Ishikawa (cell line): ENCODE results near the gene NHLH1.

Experiments used
- CEBPB ChIP-seq: IDR thresholded peaks from 2 replicates; pipeline ENCODE4 v1.6.1; 2012
- CREB1 ChIP-seq: IDR thresholded peaks from 2 replicates; pipeline ENCODE4 v1.6.1; 2012; ENCODE audit warnings: low read depth
- EGR1 ChIP-seq: IDR thresholded peaks from 2 replicates; pipeline ENCODE4 v1.6.1; 2012
- EP300 ChIP-seq: IDR thresholded peaks from 2 replicates; pipeline ENCODE4 v1.6.1; 2012; ENCODE audit warnings: borderline replicate concordance
- FOXM1 ChIP-seq: IDR thresholded peaks from 2 replicates; pipeline ENCODE4 v1.6.1; 2012; ENCODE audit warnings: low read depth, borderline replicate concordance
- NFIC ChIP-seq: IDR thresholded peaks from 2 replicates; pipeline ENCODE4 v1.6.1; 2012
- RAD21 ChIP-seq: IDR thresholded peaks from 2 replicates; pipeline ENCODE4 v1.6.1; 2012; ENCODE audit warnings: low read depth
- REST ChIP-seq: IDR thresholded peaks from 2 replicates; pipeline ENCODE4 v1.6.1; 2012; ENCODE audit warnings: low read depth, mild to moderate bottlenecking
- TAF1 ChIP-seq: IDR thresholded peaks from 2 replicates; pipeline ENCODE4 v1.6.1; 2012; ENCODE audit warnings: low read depth, mild to moderate bottlenecking
- TCF12 ChIP-seq: IDR thresholded peaks from 2 replicates; pipeline ENCODE4 v1.6.1; 2012; ENCODE audit warnings: low read depth
- TEAD4 ChIP-seq: IDR thresholded peaks from 2 replicates; pipeline ENCODE4 v1.6.1; 2012
- YY1 ChIP-seq: IDR thresholded peaks from 2 replicates; pipeline ENCODE4 v1.6.1; 2012; ENCODE audit warnings: low read depth
- ZBTB7A ChIP-seq: IDR thresholded peaks from 2 replicates; pipeline ENCODE4 v1.6.1; 2012; ENCODE audit warnings: low read depth
- TF ChIP-seq, protein P1 (sequence below): IDR thresholded peaks from 2 replicates; pipeline ENCODE4 v1.6.1; 2012
- TF ChIP-seq, protein P2 (sequence below): IDR thresholded peaks from 2 replicates; pipeline ENCODE4 v1.6.1; 2012

The NHLH1 gene

GRCh38 chr1:160369087-160369486 is 2.2 kb downstream of the NHLH1 start:
- TF ChIP-seq CEBPB (no peak), FOXM1 (no peak), NFIC (no peak), RAD21 (no peak)

DNA sequence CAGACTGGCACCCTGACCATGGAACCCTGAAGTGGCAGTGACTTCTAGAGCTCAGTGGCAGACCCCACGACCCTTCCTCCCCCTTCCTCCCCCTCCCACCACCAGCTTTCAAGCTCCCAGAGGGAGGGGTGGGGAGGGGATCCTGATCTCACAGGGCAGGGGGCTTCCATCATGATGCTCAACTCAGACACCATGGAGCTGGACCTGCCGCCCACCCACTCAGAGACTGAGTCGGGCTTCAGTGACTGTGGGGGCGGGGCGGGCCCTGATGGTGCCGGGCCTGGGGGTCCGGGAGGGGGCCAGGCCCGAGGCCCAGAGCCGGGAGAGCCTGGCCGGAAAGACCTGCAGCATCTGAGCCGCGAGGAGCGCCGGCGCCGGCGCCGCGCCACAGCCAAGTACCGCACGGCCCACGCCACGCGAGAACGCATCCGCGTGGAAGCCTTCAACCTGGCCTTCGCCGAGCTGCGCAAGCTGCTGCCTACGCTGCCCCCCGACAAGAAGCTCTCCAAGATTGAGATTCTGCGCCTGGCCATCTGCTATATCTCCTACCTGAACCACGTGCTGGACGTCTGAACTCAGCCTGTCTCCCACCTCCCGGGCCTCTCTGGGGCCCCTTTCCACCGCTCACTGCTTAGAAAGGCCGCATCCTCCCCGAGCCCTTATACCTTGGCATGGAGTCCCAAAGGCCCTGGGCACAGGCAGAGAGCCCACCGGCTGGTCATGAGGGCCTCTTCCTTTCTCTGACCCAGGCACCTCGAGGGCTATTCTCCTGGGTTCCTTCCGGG is 3.9 kb downstream of the NHLH1 start:
- TF ChIP-seq EP300: no peak
- no peak for TF ChIP-seq NFIC
- no peak for TF ChIP-seq FOXM1
- TF ChIP-seq CEBPB: no peak
- TF ChIP-seq TEAD4: no peak

- TF ChIP-seq EP300: no peak
- no peak for TF ChIP-seq ZBTB7A
- TF ChIP-seq, protein P1, sequence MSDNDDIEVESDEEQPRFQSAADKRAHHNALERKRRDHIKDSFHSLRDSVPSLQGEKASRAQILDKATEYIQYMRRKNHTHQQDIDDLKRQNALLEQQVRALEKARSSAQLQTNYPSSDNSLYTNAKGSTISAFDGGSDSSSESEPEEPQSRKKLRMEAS: no peak
- no peak for TF ChIP-seq FOXM1
Measured at GRCh38 chr1:160371346-160371631, 4.4 kb downstream of the NHLH1 start.

DNA sequence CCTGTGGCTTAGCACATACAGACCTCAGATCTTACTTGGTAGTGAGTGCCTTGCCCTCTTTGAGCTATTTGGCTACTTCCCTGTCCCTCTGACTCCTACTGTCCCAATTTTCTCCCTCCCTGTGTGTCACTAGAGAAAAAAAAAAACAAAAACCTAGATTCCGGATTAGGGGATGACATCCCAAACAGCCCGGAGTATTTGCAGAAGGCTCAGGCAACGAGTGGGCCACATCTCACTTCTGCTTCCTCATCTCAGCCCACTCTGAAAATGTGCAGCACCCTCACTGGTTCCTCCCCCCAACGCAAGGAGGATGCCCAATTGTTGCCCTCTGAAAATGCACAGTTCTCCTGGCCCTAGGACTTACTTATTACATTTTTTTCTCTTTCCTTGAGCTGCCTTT is 4.9 kb downstream of the NHLH1 start:
- TF ChIP-seq EGR1 (no peak), EP300 (no peak), TEAD4 (no peak), FOXM1 (no peak), NFIC (no peak), TAF1 (no peak)
- TF ChIP-seq, protein P1: no peak

DNA sequence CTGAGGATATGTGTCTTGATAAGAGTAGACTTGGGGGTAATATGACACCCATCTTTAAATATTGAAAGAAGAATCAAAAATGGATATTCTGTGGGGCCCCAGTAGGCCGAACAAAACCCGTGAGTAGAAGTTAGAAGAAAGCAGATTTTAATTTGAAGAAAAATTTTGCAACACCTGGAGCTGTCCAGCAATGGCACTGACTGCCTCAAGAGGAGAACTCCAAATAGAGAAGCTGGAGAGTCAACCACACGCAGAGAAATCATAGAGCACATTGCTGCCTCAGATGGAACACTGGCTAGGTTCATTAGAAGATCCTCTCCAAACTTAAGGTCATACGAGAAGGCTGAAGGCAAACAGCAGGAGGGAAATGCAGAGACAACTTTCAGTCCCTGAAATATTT is 6.8 kb downstream of the NHLH1 start:
- TF ChIP-seq EGR1 (no peak), CEBPB (peak; percentile 65; the same call in 1 of the 2 replicates), REST (peak; percentile 78)
- TF ChIP-seq, protein P1: no peak

- TF ChIP-seq TEAD4 (no peak), NFIC (no peak), TAF1 (no peak), EP300 (no peak), ZBTB7A (no peak), FOXM1 (no peak), CEBPB (no peak), RAD21 (no peak)
Measured at GRCh38 chr1:160374306-160375110, 7.6 kb downstream of the NHLH1 start.

DNA sequence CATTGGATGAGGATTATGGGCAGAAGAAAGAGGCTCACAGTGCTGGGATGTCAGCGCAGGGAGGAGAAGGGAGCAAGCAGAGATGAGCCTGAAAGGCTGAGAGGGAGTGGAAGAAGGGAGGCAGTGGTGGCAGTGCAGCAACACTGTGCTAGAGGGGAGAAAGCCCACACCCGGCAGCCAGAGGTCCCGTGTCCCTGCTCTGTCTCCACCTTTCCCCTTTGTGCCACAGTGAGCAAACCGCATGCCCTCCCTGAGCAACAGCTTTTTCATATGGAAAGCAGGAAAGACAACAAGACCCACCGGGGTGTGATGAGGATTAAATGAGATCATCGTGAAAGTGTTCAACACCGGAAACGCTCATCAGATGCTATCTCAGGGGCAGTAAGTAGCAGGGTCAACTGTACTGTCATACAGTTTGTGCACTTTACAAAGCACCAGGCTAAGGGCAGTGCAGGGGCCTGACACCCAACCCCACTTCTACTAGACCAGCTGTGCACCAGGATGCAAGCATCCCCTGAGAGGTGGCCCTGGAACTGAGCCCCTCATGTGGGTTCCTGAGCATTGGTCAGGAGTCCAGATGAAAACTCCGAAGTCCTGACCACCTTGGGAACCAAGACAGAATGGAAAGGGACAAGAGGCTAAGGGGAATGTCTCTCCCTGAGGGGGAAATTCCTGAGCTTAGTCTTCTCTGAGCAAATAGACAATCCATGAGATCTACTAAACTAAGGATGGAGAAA is 9.1 kb downstream of the NHLH1 start:
- no peak for TF ChIP-seq TCF12

- no peak for TF ChIP-seq ZBTB7A
- peak; percentile 94 for TF ChIP-seq RAD21
- no peak for TF ChIP-seq TEAD4
Measured at GRCh38 chr1:160376525-160377131, 9.8 kb downstream of the NHLH1 start.

- TF ChIP-seq TEAD4: no peak
- TF ChIP-seq, protein P2, sequence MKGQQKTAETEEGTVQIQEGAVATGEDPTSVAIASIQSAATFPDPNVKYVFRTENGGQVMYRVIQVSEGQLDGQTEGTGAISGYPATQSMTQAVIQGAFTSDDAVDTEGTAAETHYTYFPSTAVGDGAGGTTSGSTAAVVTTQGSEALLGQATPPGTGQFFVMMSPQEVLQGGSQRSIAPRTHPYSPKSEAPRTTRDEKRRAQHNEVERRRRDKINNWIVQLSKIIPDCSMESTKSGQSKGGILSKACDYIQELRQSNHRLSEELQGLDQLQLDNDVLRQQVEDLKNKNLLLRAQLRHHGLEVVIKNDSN: no peak
- no peak for TF ChIP-seq TAF1
- TF ChIP-seq REST: no peak
- no peak for TF ChIP-seq NFIC
- TF ChIP-seq CREB1: no peak
- no peak for TF ChIP-seq CEBPB
- TF ChIP-seq YY1: no peak
- TF ChIP-seq, protein P1: no peak
- no peak for TF ChIP-seq EP300
- TF ChIP-seq EGR1: no peak
Measured at GRCh38 chr1:160377585-160378206, 10.8 kb downstream of the NHLH1 start.
